H1 (cell line): ENCODE data around the gene PIEZO1. TPM values are rescaled to one million over a fixed set of nuclear protein-coding genes. Genes with fewer than 3 reads are reported as not detected.

Experiments used
- CTCF ChIA-PET: fragments of 300-600 bp; sonication (Branson Sonifier 250); formaldehyde crosslinking; loops from one replicate; lab custom pipeline; 2021; ENCODE audit not compliant: partially characterized antibody; lab: Charles Lee
- POLR2A ChIA-PET: fragments of 300-600 bp; sonication (Branson Sonifier 250); formaldehyde crosslinking; loops from one replicate; lab custom pipeline; 2021; ENCODE audit warnings: inconsistent platforms; ENCODE audit not compliant: partially characterized antibody; lab: Charles Lee
- DNase-seq, 2 experiments: peaks; one replicate each; pipeline versions ENCODE4 v3.0.0 to v3.0.0-alpha.2; 2010 to 2022; ENCODE audit warnings: low spot score in 2 of 2, low read depth in 1 of 2, mixed read lengths in 1 of 2
- FAIRE-seq: peaks from 2 replicates; lab custom pipeline; 2011; peaks lifted over from hg19 to GRCh38; lab: Jason Lieb, UNC
- H2AFZ ChIP-seq: 2 replicates; pipeline ENCODE4 v1.8.1; 2012; ENCODE audit warnings: low read length, inconsistent platforms
- H2AK5ac ChIP-seq: 2 replicates; pipeline ENCODE4 v1.6.1; 2013; ENCODE audit warnings: low read depth, low read length
- H2BK120ac ChIP-seq: replicated peaks from 2 replicates; pipeline ENCODE3; 2013; ENCODE audit warnings: low read depth, low read length, inconsistent platforms
- H2BK12ac ChIP-seq: 2 replicates; pipeline ENCODE4 v1.6.1; 2013; ENCODE audit warnings: low read depth, low read length
- H2BK15ac ChIP-seq: 2 replicates; pipeline ENCODE4 v1.6.1; 2013; ENCODE audit warnings: low read length
- H2BK20ac ChIP-seq: 2 replicates; pipeline ENCODE4 v1.6.1; 2013; ENCODE audit warnings: low read length
- H2BK5ac ChIP-seq: 2 replicates; pipeline ENCODE4 v1.6.1; 2013; ENCODE audit warnings: low read depth, low read length
- H3K14ac ChIP-seq: 2 replicates; pipeline ENCODE4 v1.6.1; 2013; ENCODE audit warnings: inconsistent platforms; ENCODE audit not compliant: insufficient read length
- H3K18ac ChIP-seq: 2 replicates; pipeline ENCODE4 v1.6.1; 2013; ENCODE audit warnings: low read length; ENCODE audit errors: extremely low read depth
- H3K23ac ChIP-seq: 2 replicates; pipeline ENCODE4 v1.6.1; 2013; ENCODE audit warnings: inconsistent platforms; ENCODE audit not compliant: insufficient read length
- H3K23me2 ChIP-seq: 2 replicates; pipeline ENCODE4 v1.6.1; 2013; ENCODE audit warnings: low read depth, low read length
- H3K27ac ChIP-seq: 2 replicates; pipeline ENCODE4 v1.6.1; 2011; ENCODE audit warnings: low read depth, low read length, inconsistent platforms
- H3K27me3 ChIP-seq, 4 experiments: replicated peaks in 1 of 4; 1 replicate in 1 of 4; 2 replicates in 3 of 4; pipeline versions ENCODE4 v1.6.1 to v1.8.1; 2011 to 2013; ENCODE audit warnings: low read length in 3 of 4, mild to moderate bottlenecking in 3 of 4, inconsistent platforms in 2 of 4, mixed read lengths in 2 of 4, moderate library complexity in 1 of 4; ENCODE audit not compliant: control insufficient read depth in 3 of 4, insufficient read depth in 3 of 4; ENCODE audit errors: extremely low read depth in 1 of 4
- H3K36me3 ChIP-seq, 4 experiments: 2 replicates each; pipeline versions ENCODE4 v1.6.1 to v1.8.1; 2011 to 2013; ENCODE audit warnings: mild to moderate bottlenecking in 4 of 4, low read length in 3 of 4, moderate library complexity in 2 of 4, control low read depth in 1 of 4, inconsistent platforms in 1 of 4; ENCODE audit not compliant: insufficient read depth in 4 of 4, control insufficient read depth in 2 of 4
- H3K4ac ChIP-seq: replicated peaks from 2 replicates; pipeline ENCODE3; 2013; ENCODE audit warnings: low read length, low read depth, mixed read lengths, inconsistent platforms; ENCODE audit not compliant: insufficient read length
- H3K4me1 ChIP-seq, 4 experiments: replicated peaks in 1 of 4; 1 replicate in 1 of 4; 2 replicates in 3 of 4; pipeline versions ENCODE4 v1.6.1 to v1.8.1; 2011 to 2013; ENCODE audit warnings: low read length in 3 of 4, inconsistent platforms in 2 of 4, mixed read lengths in 1 of 4; ENCODE audit not compliant: insufficient read depth in 4 of 4, control insufficient read depth in 3 of 4
- H3K4me2 ChIP-seq, 2 experiments: 2 replicates each; pipeline versions ENCODE4 v1.6.1 to v1.8.1; 2011 to 2013; ENCODE audit warnings: low read depth in 2 of 2, low read length in 2 of 2, control low read depth in 1 of 2, inconsistent platforms in 1 of 2, mild to moderate bottlenecking in 1 of 2; ENCODE audit not compliant: insufficient read depth in 1 of 2
- H3K4me3 ChIP-seq, 4 experiments: fragments of 200-600, 300-600 bp in 1 of 4; sonication (generic), shearing (Covaris generic), sonication (Bioruptor Twin) in 1 of 4; 2 replicates each; pipeline versions ENCODE4 v1.5.1 to v1.8.1; 2011 to 2016; ENCODE audit warnings: low read length in 4 of 4, low read depth in 3 of 4, control low read depth in 2 of 4, inconsistent platforms in 2 of 4, mild to moderate bottlenecking in 2 of 4, mixed read lengths in 1 of 4, moderate library complexity in 1 of 4; ENCODE audit not compliant: insufficient read depth in 2 of 4; ENCODE audit errors: extremely low read depth in 1 of 4
- H3K56ac ChIP-seq: replicated peaks from 2 replicates; pipeline ENCODE3; 2013; ENCODE audit warnings: low read depth, mild to moderate bottlenecking, mixed read lengths, low read length, inconsistent platforms; ENCODE audit not compliant: insufficient read length
- H3K79me1 ChIP-seq: 2 replicates; pipeline ENCODE4 v1.6.1; 2013; ENCODE audit warnings: low read depth, low read length, control low read depth
- H3K79me2 ChIP-seq, 2 experiments: 2 replicates each; pipeline versions ENCODE4 v1.6.1 to v1.8.1; 2012 to 2013; ENCODE audit warnings: low read length in 2 of 2, mild to moderate bottlenecking in 2 of 2, inconsistent platforms in 1 of 2; ENCODE audit not compliant: insufficient read depth in 2 of 2, control insufficient read depth in 1 of 2
- H3K9ac ChIP-seq, 4 experiments: replicated peaks in 1 of 4; 1 replicate in 1 of 4; 2 replicates in 3 of 4; pipeline versions ENCODE4 v1.6.1 to v1.8.1; 2011 to 2013; ENCODE audit warnings: low read depth in 3 of 4, low read length in 3 of 4, control low read depth in 2 of 4, mild to moderate bottlenecking in 2 of 4, moderate library complexity in 2 of 4, inconsistent platforms in 1 of 4; ENCODE audit errors: extremely low read depth in 1 of 4
- H3K9me3 ChIP-seq, 2 experiments: 2 replicates each; pipeline versions ENCODE4 v1.6.1 to v1.8.1; 2012 to 2013; ENCODE audit warnings: mild to moderate bottlenecking in 2 of 2, moderate library complexity in 2 of 2, control low read depth in 1 of 2, inconsistent platforms in 1 of 2, low read depth in 1 of 2, low read length in 1 of 2, mixed read lengths in 1 of 2; ENCODE audit not compliant: insufficient read depth in 2 of 2
- H4K20me1 ChIP-seq, 2 experiments: replicated peaks in 1 of 2; 2 replicates each; pipeline versions ENCODE3 to v1.8.1; 2011 to 2013; ENCODE audit warnings: inconsistent platforms in 2 of 2, low read length in 2 of 2, mild to moderate bottlenecking in 1 of 2; ENCODE audit not compliant: insufficient read depth in 2 of 2, control insufficient read depth in 1 of 2
- H4K5ac ChIP-seq: 2 replicates; pipeline ENCODE4 v1.6.1; 2013; ENCODE audit warnings: low read length, low read depth, mixed read lengths, inconsistent platforms; ENCODE audit not compliant: insufficient read length
- H4K8ac ChIP-seq: 2 replicates; pipeline ENCODE4 v1.8.0; 2013; ENCODE audit warnings: mild to moderate bottlenecking, moderate library complexity, low read length, inconsistent platforms; ENCODE audit not compliant: insufficient read depth; ENCODE audit errors: extremely low read depth
- H4K91ac ChIP-seq: replicated peaks from 2 replicates; pipeline ENCODE3; 2013; ENCODE audit warnings: low read length, mixed read lengths, inconsistent platforms; ENCODE audit not compliant: insufficient read length
- CHD1 ChIP-seq: IDR thresholded peaks from 2 replicates; pipeline ENCODE4 v1.6.1; 2012; ENCODE audit warnings: low read depth, low read length, improper control_type of control experiment
- CTCF ChIP-seq, 3 experiments: IDR thresholded peaks; 1 replicate in 2 of 3; 2 replicates in 1 of 3; pipeline versions ENCODE4 v1.5.1 to v1.6.1; 2011; ENCODE audit warnings: low read length in 3 of 3, mild to moderate bottlenecking in 3 of 3, inconsistent platforms in 2 of 3, low read depth in 1 of 3, moderate library complexity in 1 of 3; ENCODE audit not compliant: insufficient read depth in 1 of 3; ENCODE audit errors: control extremely low read depth in 1 of 3
- EP300 ChIP-seq, 2 experiments: IDR thresholded peaks; 1 replicate in 1 of 2; 2 replicates in 1 of 2; pipeline ENCODE4 v1.6.1; 2011 to 2012; ENCODE audit warnings: low read depth in 2 of 2, low read length in 2 of 2, mild to moderate bottlenecking in 2 of 2, borderline replicate concordance in 1 of 2, inconsistent platforms in 1 of 2, moderate library complexity in 1 of 2
- JUN ChIP-seq: IDR thresholded peaks from 2 replicates; pipeline ENCODE4 v1.6.1; 2011; ENCODE audit warnings: low read depth, mild to moderate bottlenecking, improper control_type of control experiment, low read length
- MAX ChIP-seq: IDR thresholded peaks from 2 replicates; pipeline ENCODE4 v1.6.1; 2012; ENCODE audit warnings: inconsistent platforms
- NRF1 ChIP-seq: IDR thresholded peaks from 2 replicates; pipeline ENCODE4 v1.6.1; 2011; ENCODE audit warnings: mild to moderate bottlenecking, low read depth, low read length, improper control_type of control experiment
- RAD21 ChIP-seq, 2 experiments: IDR thresholded peaks in 1 of 2; conservative IDR thresholded peaks in 1 of 2; 2 replicates each; pipeline ENCODE4 v1.6.1; 2011; ENCODE audit warnings: low read depth in 2 of 2, low read length in 2 of 2, improper control_type of control experiment in 1 of 2, inconsistent platforms in 1 of 2, mild to moderate bottlenecking in 1 of 2, moderate library complexity in 1 of 2
- RNF2 ChIP-seq: fragments of 200-900, 300-1000 bp; sonication (generic); IDR thresholded peaks from 2 replicates; pipeline ENCODE4 v1.7.1; 2016; ENCODE audit warnings: borderline replicate concordance, low read depth, mild to moderate bottlenecking, antibody characterized with exemption, low read length; ENCODE audit not compliant: poor library complexity, severe bottlenecking; ENCODE audit errors: missing control alignments
- RXRA ChIP-seq: IDR thresholded peaks from 2 replicates; pipeline ENCODE4 v1.6.1; 2011; ENCODE audit warnings: low read depth, mild to moderate bottlenecking, low read length, moderate library complexity; ENCODE audit not compliant: insufficient read depth
- SP4 ChIP-seq: IDR thresholded peaks from 2 replicates; pipeline ENCODE4 v1.6.1; 2012; ENCODE audit warnings: low read length, inconsistent platforms
- WGBS, 2 experiments: shearing (Covaris generic) in 1 of 2; methylation state at CpG; one replicate each; pipeline versions ENCODE4 v1.1.6 to v1.1.7; 2013 to 2015; ENCODE audit warnings: low lambda C conversion rate in 2 of 2, mixed read lengths in 2 of 2, inconsistent platforms in 1 of 2, low coverage in 1 of 2, missing lambda C conversion rate in 1 of 2; ENCODE audit not compliant: insufficient replicate concordance in 2 of 2, insufficient coverage in 1 of 2, insufficient read length in 1 of 2; ENCODE audit errors: extremely low coverage in 1 of 2, missing lambda C conversion rate in 1 of 2; 5-methylcytosine and 5-hydroxymethylcytosine counted together
- polyA plus RNA-seq, 7 experiments: library from polyadenylated mRNA; depleted of rRNA in 3 of 7; stranded (reverse) in 5 of 7; unstranded in 2 of 7; fragments of >200 nt in 5 of 7; fragments of 200-250 nt in 2 of 7; gene quantifications; 1 replicate in 5 of 7; 2 replicates in 1 of 7; 4 replicates in 1 of 7; pipeline versions ENCODE4 v1.2.1 to v1.2.3, GENCODE V29; 2011 to 2013; ENCODE audit warnings: missing spikeins in 2 of 7, mixed read lengths in 2 of 7
- total RNA-seq: library from RNA; stranded (reverse); fragmentation: NEBNext Ultra II Directional; extraction: Animal tissue kit (Norgen Biotek cat#: 25700); gene quantifications from 2 replicates; pipeline ENCODE4 v1.2.1, GENCODE V29; 2021

Gene PIEZO1
- total and polyA plus RNA-seq, 2 of the 8 experiments (the other 6 are each of a cell fraction or from before 2014, with no cell fraction given): 42.3 to 67.5 TPM

- peaks cover 0 to 2% of the 10 kb centered on the region in 2 experiments for H4K20me1 ChIP-seq
- no peak for TF ChIP-seq NRF1
- no peak for TF ChIP-seq EP300 (IDR thresholded peaks at IDR 0.05; ENCODE audit: borderline replicate concordance in 1 of 2, low read depth in 2 of 2, low read length in 2 of 2)
- TF ChIP-seq CTCF (IDR thresholded peaks at IDR 0.05; ENCODE audit: control extremely low read depth in 1 of 3, insufficient read depth in 1 of 3, low read depth in 1 of 3, low read length in 3 of 3): no peak
- TF ChIP-seq CHD1: no peak
- TF ChIP-seq JUN: no peak
- TF ChIP-seq MAX: no peak
- TF ChIP-seq SP4: no peak
- TF ChIP-seq RAD21 (IDR thresholded peaks at IDR 0.05 in 1 of 2, conservative IDR thresholded peaks at IDR 0.05 in 1 of 2; ENCODE audit: low read depth in 2 of 2, low read length in 2 of 2): no peak
- no peak for TF ChIP-seq RNF2
- no peak for TF ChIP-seq RXRA
These were observed 35.7 kb downstream of the PIEZO1 start for GRCh38 chr16:88749358-88749757.

More at GRCh38 chr16:88749358-88749757, 35.7 kb downstream of the PIEZO1 start:
- Histone ChIP-seq H4K5ac (no peak overlapping the region), H3K4ac (no peak overlapping the region), H2BK12ac (no peak overlapping the region), H2BK20ac (no peak overlapping the region), H3K4me3 (no peak overlapping the region), H2AK5ac (no peak overlapping the region), H3K9me3 (no peaks in the 10 kb centered on the region), H3K79me1 (no peaks in the 10 kb centered on the region; the same call in 1 of the 2 replicates), H2BK15ac (no peak overlapping the region), H3K4me2 (no peak overlapping the region), H3K23me2 (no peaks in the 10 kb centered on the region), H4K8ac (no peak overlapping the region), H3K23ac (no peak overlapping the region), H3K56ac (no peak overlapping the region), H2AFZ (no peak overlapping the region), H2BK5ac (no peak overlapping the region), H3K27ac (no peak overlapping the region), H3K4me1 (peaks cover 0 to 15% (median 7%) of the 10 kb centered on the region in 4 experiments; a peak in 4 of 7 replicates), H3K9ac (no peak overlapping the region), H3K36me3 (no peaks in the 10 kb centered on the region), H3K27me3 (no peaks in the 10 kb centered on the region), H3K79me2 (no peaks in the 10 kb centered on the region), H2BK120ac (no peak overlapping the region), H4K91ac (no peak overlapping the region), H3K18ac (no peak overlapping the region), H3K14ac (no peak overlapping the region)
- ChIA-PET POLR2A (interaction anchor here (0.6 kb wide), 2 partner anchors 43 to 235 kb away, joined by 3 to 4 read pairs; no protein-coding TSS in a partner anchor), CTCF (interaction anchor here (0.7 to 25.0 kb wide), 4 partner anchors 13 to 79 kb away, joined by 3 to 251 read pairs (median 76); no protein-coding TSS in a partner anchor)
- DNase-seq (no peak), FAIRE-seq (no peak)
- 95% methylated on average over 26 of the region's 26 CpGs; no CpG with 5 or more reads in 1 of the 2 experiments for WGBS, 2 experiments
